Sigmoid colon (tissue), 7 donors: ENCODE data around the gene PTPRO. TPM values are rescaled to one million over a fixed set of nuclear protein-coding genes. Genes with fewer than 3 reads are reported as not detected.

Experiments used
- DNase-seq: peaks from one replicate; pipeline ENCODE4 v3.0.0-alpha.2; 2019
- H3K27ac ChIP-seq, 4 donors: fragments of 200-600 bp; sonication (generic); one replicate each; pipeline ENCODE4 v1.5.1; 2016 to 2019; ENCODE audit warnings: mild to moderate bottlenecking in 1 of 4
- H3K27me3 ChIP-seq, 3 donors: fragments of 200-600 bp; sonication (generic); one replicate each; pipeline ENCODE4 v1.5.1; 2019; ENCODE audit warnings: mild to moderate bottlenecking in 1 of 3
- H3K36me3 ChIP-seq, 4 donors: fragments of 200-600 bp; sonication (generic); one replicate each; pipeline ENCODE4 v1.5.1; 2016 to 2019
- H3K4me1 ChIP-seq, 4 donors: fragments of 200-600 bp; sonication (generic); one replicate each; pipeline ENCODE4 v1.5.1; 2017 to 2019
- H3K4me3 ChIP-seq, 4 donors: fragments of 200-600 bp; sonication (generic); one replicate each; pipeline ENCODE4 v1.5.1; 2017 to 2019; ENCODE audit warnings: mild to moderate bottlenecking in 2 of 4, moderate library complexity in 1 of 4
- H3K9me3 ChIP-seq, 4 donors: fragments of 200-600 bp in 3 of 4; sonication (generic) in 3 of 4; one replicate each; pipeline versions ENCODE4 v1.5.1 to v1.6.1; 2013 to 2019
- EP300 ChIP-seq, 4 donors: sonication (generic); formaldehyde crosslinking; IDR thresholded peaks; one replicate each; pipeline ENCODE4 v1.6.1; 2017; ENCODE audit warnings: antibody characterized with exemption in 4 of 4
- POLR2A ChIP-seq, 2 donors: fragments of 450-650 bp; IDR thresholded peaks; one replicate each; pipeline ENCODE4 v1.6.1; 2016; ENCODE audit warnings: antibody characterized with exemption in 2 of 2, mild to moderate bottlenecking in 2 of 2, moderate library complexity in 2 of 2
- POLR2AphosphoS5 ChIP-seq, 4 donors: sonication (generic); formaldehyde crosslinking; IDR thresholded peaks; one replicate each; pipeline ENCODE4 v1.6.1; 2017; ENCODE audit warnings: antibody characterized with exemption in 4 of 4
- WGBS, 2 donors: extraction: QIAGEN DNeasy Blood & Tissue Kit; methylation state at CpG; one replicate each; pipeline ENCODE4 v1.1.7; 2013; 5-methylcytosine and 5-hydroxymethylcytosine counted together
- intact Hi-C: fragments of 100-400 bp; cut with DNase I; formaldehyde crosslinking; loops from one replicate; pipeline ENCODE4 v1.15.1; 2023
- polyA plus RNA-seq, 3 donors: library from polyadenylated mRNA; stranded (reverse); fragments of 200-250 nt; gene quantifications; one replicate each; pipeline ENCODE4 v1.2.3, GENCODE V29; 2013
- total RNA-seq, 4 donors: library from RNA; depleted of rRNA; stranded (reverse); fragments of >200 nt; gene quantifications; one replicate each; pipeline ENCODE4 v1.1.0, GENCODE V29; 2016
- TF ChIP-seq, protein P1 (sequence below), 4 experiments: fragments of 450-650 bp in 3 of 4; fragments of 200-600 bp in 1 of 4; IDR thresholded peaks; one replicate each; pipeline ENCODE4 v1.5.1; 2016 to 2019; ENCODE audit warnings: antibody characterized with exemption in 4 of 4, mild to moderate bottlenecking in 3 of 4, moderate library complexity in 2 of 4
- donor health status: healthy with polysubstance abuse.
- donor health status: Bipolar disorder and iron deficiency.
- donor health status: healthy.

The PTPRO gene
- total and polyA plus RNA-seq, 7 donors = 0.99 to 8.5 (median 1.9) TPM

DNA sequence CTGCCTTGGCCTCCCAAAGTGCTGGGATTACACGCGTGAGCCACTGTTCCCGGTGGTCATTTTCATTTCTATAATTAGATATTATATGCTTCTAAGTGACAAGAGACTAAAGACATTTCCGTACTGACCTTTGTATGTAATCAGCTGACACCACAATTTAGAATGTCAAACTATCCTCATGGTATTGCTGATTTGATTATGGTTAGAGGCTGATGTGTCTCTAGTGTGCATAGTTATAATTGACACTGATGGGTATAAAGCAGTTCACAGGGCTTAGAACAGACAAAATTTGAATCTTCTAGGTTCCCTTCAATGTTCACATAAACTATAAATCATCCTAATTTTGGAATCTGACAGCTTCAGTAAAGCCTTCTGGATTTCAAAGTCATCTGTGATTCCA, 192.7 kb downstream of the PTPRO start:
- Histone ChIP-seq H3K27me3 (no peaks in the 10 kb centered on the region), H3K27ac (no peak overlapping the region), H3K9me3 (no peaks in the 10 kb centered on the region), H3K4me3 (no peak overlapping the region), H3K4me1 (no peaks in the 10 kb centered on the region), H3K36me3 (no peaks in the 10 kb centered on the region)
- DNase-seq = no peak
- WGBS, 2 donors = 68% methylated on average over 4 of the region's 4 CpGs
- intact Hi-C loops = no loop called here
- no peak for TF ChIP-seq POLR2AphosphoS5 (IDR thresholded peaks at IDR 0.05)
- TF ChIP-seq, protein P1, sequence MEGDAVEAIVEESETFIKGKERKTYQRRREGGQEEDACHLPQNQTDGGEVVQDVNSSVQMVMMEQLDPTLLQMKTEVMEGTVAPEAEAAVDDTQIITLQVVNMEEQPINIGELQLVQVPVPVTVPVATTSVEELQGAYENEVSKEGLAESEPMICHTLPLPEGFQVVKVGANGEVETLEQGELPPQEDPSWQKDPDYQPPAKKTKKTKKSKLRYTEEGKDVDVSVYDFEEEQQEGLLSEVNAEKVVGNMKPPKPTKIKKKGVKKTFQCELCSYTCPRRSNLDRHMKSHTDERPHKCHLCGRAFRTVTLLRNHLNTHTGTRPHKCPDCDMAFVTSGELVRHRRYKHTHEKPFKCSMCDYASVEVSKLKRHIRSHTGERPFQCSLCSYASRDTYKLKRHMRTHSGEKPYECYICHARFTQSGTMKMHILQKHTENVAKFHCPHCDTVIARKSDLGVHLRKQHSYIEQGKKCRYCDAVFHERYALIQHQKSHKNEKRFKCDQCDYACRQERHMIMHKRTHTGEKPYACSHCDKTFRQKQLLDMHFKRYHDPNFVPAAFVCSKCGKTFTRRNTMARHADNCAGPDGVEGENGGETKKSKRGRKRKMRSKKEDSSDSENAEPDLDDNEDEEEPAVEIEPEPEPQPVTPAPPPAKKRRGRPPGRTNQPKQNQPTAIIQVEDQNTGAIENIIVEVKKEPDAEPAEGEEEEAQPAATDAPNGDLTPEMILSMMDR (IDR thresholded peaks at IDR 0.05) = no peak
- no peak for TF ChIP-seq POLR2A (IDR thresholded peaks at IDR 0.05)
- no peak for TF ChIP-seq EP300 (IDR thresholded peaks at IDR 0.05)

DNA sequence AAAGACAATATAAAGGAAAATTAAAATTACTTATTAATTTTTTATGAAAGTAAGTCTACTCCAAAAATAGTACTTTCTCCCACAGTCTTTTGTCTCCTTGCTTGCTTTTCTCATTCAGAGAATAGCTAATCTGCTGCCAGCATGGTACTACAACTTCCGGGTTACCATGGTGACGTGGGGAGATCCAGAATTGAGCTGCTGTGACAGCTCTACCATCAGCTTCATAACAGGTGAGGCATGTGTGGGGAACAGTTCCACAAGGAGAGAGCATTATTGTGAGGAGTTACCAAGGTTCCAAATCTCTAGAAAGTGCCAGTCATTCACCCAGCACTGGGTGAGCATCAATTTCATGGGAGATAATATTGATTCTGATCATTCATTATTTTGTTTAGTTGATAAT, 197.8 kb downstream of the PTPRO start:
- Histone ChIP-seq H3K27me3 (no peaks in the 10 kb centered on the region), H3K4me1 (no peaks in the 10 kb centered on the region), H3K4me3 (no peak overlapping the region), H3K36me3 (no peaks in the 10 kb centered on the region), H3K27ac (no peak overlapping the region), H3K9me3 (no peaks in the 10 kb centered on the region)
- TF ChIP-seq EP300 (IDR thresholded peaks at IDR 0.05) (no peak), POLR2AphosphoS5 (IDR thresholded peaks at IDR 0.05) (no peak), POLR2A (IDR thresholded peaks at IDR 0.05) (no peak)
- TF ChIP-seq, protein P1 (IDR thresholded peaks at IDR 0.05) = no peak
- 82 to 86% methylated on average over 2 of the region's 2 CpGs for WGBS, 2 donors
- no peak for DNase-seq
- intact Hi-C loops = loop anchor here (10.0 kb wide), 2 partner anchors 375 to 675 kb away; partner anchors contain the start of gene ART4

DNA sequence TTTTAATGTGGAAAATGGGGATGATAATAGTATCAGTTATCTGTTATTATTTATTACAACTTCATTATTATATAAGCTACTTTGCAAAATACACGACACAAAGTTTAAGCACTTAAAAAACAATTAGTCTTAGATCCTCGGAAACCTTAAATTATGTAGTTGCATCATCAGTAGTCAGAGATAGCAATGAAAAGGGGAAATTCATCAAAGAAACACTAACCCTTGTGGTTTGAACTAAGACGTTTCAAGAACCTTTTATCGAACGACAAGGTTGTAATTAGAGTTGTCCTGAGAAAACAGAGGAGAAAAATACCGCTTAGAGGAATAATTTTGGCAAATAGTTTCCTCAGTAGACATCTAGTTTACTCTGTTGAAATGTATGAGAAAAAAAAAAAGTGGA, 198.5 kb downstream of the PTPRO start:
- no peaks in the 10 kb centered on the region for H3K36me3 ChIP-seq
- H3K9me3 ChIP-seq = no peaks in the 10 kb centered on the region
- no peak overlapping the region for H3K4me3 ChIP-seq
- no peaks in the 10 kb centered on the region for H3K4me1 ChIP-seq
- H3K27me3 ChIP-seq = no peaks in the 10 kb centered on the region
- no peak for TF ChIP-seq EP300 (IDR thresholded peaks at IDR 0.05)
- no peak for TF ChIP-seq POLR2AphosphoS5 (IDR thresholded peaks at IDR 0.05)
- TF ChIP-seq, protein P1 (IDR thresholded peaks at IDR 0.05) = no peak
- TF ChIP-seq POLR2A (IDR thresholded peaks at IDR 0.05) = no peak
- DNase-seq = no peak
- intact Hi-C loops = loop anchor here (10.0 kb wide), 2 partner anchors 376 to 676 kb away; partner anchors contain the start of gene ART4
- 45 to 83% methylated on average over 6 of the region's 6 CpGs for WGBS, 2 donors
- H3K27ac ChIP-seq = no peak overlapping the region

DNA sequence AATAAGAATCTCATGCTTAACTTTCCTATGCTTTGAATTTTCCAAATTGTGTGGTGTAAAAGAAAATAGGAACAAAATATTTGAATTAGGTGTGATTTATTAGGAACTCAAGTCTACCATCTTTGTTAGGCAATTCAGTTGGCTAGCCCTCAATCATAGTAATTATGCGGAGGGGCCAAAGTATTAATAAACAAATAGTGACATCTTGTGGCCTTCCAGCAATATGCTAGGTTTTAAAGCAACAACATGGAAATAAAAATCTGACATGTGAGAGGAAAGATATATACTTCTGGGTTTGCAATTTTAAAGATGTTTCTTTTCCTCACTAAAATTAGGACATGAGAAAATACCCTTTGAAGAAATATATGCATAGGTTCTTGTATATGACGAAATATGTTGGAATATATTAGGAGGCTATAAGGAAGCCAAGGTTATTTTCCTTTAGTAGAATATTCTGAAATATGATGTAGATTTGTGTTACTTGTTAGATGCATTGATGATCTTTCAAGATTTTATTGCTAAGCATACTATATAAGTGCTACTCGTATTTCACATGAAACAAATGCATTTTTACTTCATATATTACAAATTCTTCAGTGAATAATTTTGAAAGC, 200.4 kb downstream of the PTPRO start:
- DNase-seq = no peak
- intact Hi-C loops = loop anchor here (2.0 to 10.0 kb wide), 3 partner anchors 246 to 678 kb away; partner anchors contain the start of gene ART4
- no peaks in the 10 kb centered on the region for H3K4me1 ChIP-seq
- H3K27me3 ChIP-seq = no peaks in the 10 kb centered on the region
- H3K9me3 ChIP-seq = no peaks in the 10 kb centered on the region
- WGBS, 2 donors = 39 to 44% methylated on average over 3 of the region's 3 CpGs
- no peak overlapping the region for H3K27ac ChIP-seq
- H3K4me3 ChIP-seq = no peak overlapping the region
- TF ChIP-seq EP300 (IDR thresholded peaks at IDR 0.05) = no peak
- TF ChIP-seq, protein P1 (IDR thresholded peaks at IDR 0.05) = peak; percentile 39 to 48 (median 47)
- TF ChIP-seq POLR2A (IDR thresholded peaks at IDR 0.05) = no peak
- peak in 1 of 4 donors; percentile 56 for TF ChIP-seq POLR2AphosphoS5 (IDR thresholded peaks at IDR 0.05)
- no peaks in the 10 kb centered on the region for H3K36me3 ChIP-seq
